GM12801 (cell line): ENCODE results near the gene TMA7B.

Source experiments
- TF ChIP-seq, protein P1 (sequence below): IDR thresholded peaks from one replicate; pipeline ENCODE4 v1.5.1; 2011; ENCODE audit warnings: control low read depth; ENCODE audit not compliant: insufficient read length; ENCODE audit errors: extremely low read depth

Gene TMA7B

GRCh38 chr22:39994566-39995392 is 34.6 kb downstream of the TMA7B start, which contains the start of gene FAM83F:
FAM83F (plus strand) TSS chr22:39994954; CDS start chr22:39995043, 89 bp downstream.
- TF ChIP-seq, protein P1, sequence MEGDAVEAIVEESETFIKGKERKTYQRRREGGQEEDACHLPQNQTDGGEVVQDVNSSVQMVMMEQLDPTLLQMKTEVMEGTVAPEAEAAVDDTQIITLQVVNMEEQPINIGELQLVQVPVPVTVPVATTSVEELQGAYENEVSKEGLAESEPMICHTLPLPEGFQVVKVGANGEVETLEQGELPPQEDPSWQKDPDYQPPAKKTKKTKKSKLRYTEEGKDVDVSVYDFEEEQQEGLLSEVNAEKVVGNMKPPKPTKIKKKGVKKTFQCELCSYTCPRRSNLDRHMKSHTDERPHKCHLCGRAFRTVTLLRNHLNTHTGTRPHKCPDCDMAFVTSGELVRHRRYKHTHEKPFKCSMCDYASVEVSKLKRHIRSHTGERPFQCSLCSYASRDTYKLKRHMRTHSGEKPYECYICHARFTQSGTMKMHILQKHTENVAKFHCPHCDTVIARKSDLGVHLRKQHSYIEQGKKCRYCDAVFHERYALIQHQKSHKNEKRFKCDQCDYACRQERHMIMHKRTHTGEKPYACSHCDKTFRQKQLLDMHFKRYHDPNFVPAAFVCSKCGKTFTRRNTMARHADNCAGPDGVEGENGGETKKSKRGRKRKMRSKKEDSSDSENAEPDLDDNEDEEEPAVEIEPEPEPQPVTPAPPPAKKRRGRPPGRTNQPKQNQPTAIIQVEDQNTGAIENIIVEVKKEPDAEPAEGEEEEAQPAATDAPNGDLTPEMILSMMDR, result no peak

- TF ChIP-seq, protein P1, result no peak
Observed at GRCh38 chr22:39995393-39996252, 35.4 kb downstream of the TMA7B start.

- TF ChIP-seq, protein P1, result no peak
Observed at GRCh38 chr22:39996732-39997131, 36.5 kb downstream of the TMA7B start.

- TF ChIP-seq, protein P1, result no peak
Observed at GRCh38 chr22:39997421-39997820, 37.2 kb downstream of the TMA7B start.

- TF ChIP-seq, protein P1, result no peak
Observed at GRCh38 chr22:39997939-39998726, 37.9 kb downstream of the TMA7B start.

- TF ChIP-seq, protein P1, result no peak
Observed at GRCh38 chr22:39999144-39999757, 39.1 kb downstream of the TMA7B start.
